HepG2 (cell line): ENCODE results near the gene PLSCR5. TPM values are rescaled to one million over a fixed set of nuclear protein-coding genes. Genes with fewer than 3 reads are reported as not detected.

Source experiments
- AHDC1 ChIP-seq: sonication (generic); formaldehyde crosslinking; IDR thresholded peaks from 2 replicates; pipeline ENCODE4 v1.5.1; 2020; ENCODE audit warnings: mild to moderate bottlenecking, missing genetic modification reagents, borderline replicate concordance
- ATF7 ChIP-seq, 2 experiments: fragments of 450-650 bp in 1 of 2; sonication (generic) in 1 of 2; formaldehyde crosslinking in 1 of 2; IDR thresholded peaks; 2 replicates each; pipeline versions ENCODE4 v1.4.0 to v1.6.1; 2016 to 2020; ENCODE audit warnings: antibody characterized with exemption in 1 of 2, mild to moderate bottlenecking in 1 of 2, missing genetic modification reagents in 1 of 2
- BRD4 ChIP-seq: sonication (generic); formaldehyde crosslinking; IDR thresholded peaks from 2 replicates; pipeline ENCODE4 v1.4.0; 2020; ENCODE audit warnings: missing genetic modification reagents
- ELF3 ChIP-seq: IDR thresholded peaks from 2 replicates; pipeline ENCODE4 v1.6.1; 2016; ENCODE audit warnings: missing genetic modification reagents, missing compliant biosample characterization
- KMT2B ChIP-seq: IDR thresholded peaks from 2 replicates; pipeline ENCODE4 v1.6.1; 2016; ENCODE audit warnings: missing genetic modification reagents, missing compliant biosample characterization
- MLXIP ChIP-seq: sonication (generic); formaldehyde crosslinking; IDR thresholded peaks from 2 replicates; pipeline ENCODE4 v1.9.0; 2021; ENCODE audit warnings: missing genetic modification reagents, borderline replicate concordance
- MTA3 ChIP-seq: sonication (generic); formaldehyde crosslinking; IDR thresholded peaks from 2 replicates; pipeline ENCODE4 v1.4.0; 2020; ENCODE audit warnings: missing genetic modification reagents
- MTF1 ChIP-seq: sonication (generic); formaldehyde crosslinking; IDR thresholded peaks from 2 replicates; pipeline ENCODE4 v1.5.0; 2020; ENCODE audit warnings: missing genetic modification reagents
- PAXIP1 ChIP-seq: sonication (generic); formaldehyde crosslinking; conservative IDR thresholded peaks from 2 replicates; pipeline ENCODE4 v1.4.0; 2020; ENCODE audit warnings: mild to moderate bottlenecking, missing genetic modification reagents, moderate library complexity
- POGZ ChIP-seq: sonication (generic); formaldehyde crosslinking; IDR thresholded peaks from 2 replicates; pipeline ENCODE4 v1.4.0; 2020; ENCODE audit warnings: mild to moderate bottlenecking, missing genetic modification reagents
- TFAP4 ChIP-seq: sonication (generic); IDR thresholded peaks from 2 replicates; pipeline ENCODE4 v1.6.1; 2016; ENCODE audit warnings: low read depth, borderline replicate concordance
- ZBTB20 ChIP-seq: sonication (generic); formaldehyde crosslinking; IDR thresholded peaks from 2 replicates; pipeline ENCODE4 v1.8.1; 2023; ENCODE audit warnings: missing genetic modification reagents, low read depth, mild to moderate bottlenecking, borderline replicate concordance
- ZNF3 ChIP-seq: IDR thresholded peaks from 2 replicates; pipeline ENCODE4 v1.7.0; 2017; ENCODE audit warnings: inconsistent platforms
- ZNF552 ChIP-seq: sonication (generic); formaldehyde crosslinking; IDR thresholded peaks from 2 replicates; pipeline ENCODE4 v1.9.0; 2022; ENCODE audit warnings: missing genetic modification reagents, mild to moderate bottlenecking, borderline replicate concordance
- ZNF670 ChIP-seq: sonication (generic); formaldehyde crosslinking; IDR thresholded peaks from 2 replicates; pipeline ENCODE4 v1.8.0; 2022; ENCODE audit warnings: mild to moderate bottlenecking, missing genetic modification reagents, borderline replicate concordance
- ZNF775 ChIP-seq: sonication (generic); formaldehyde crosslinking; IDR thresholded peaks from 2 replicates; pipeline ENCODE4 v1.4.0; 2020; ENCODE audit warnings: missing genetic modification reagents, mild to moderate bottlenecking, moderate library complexity, borderline replicate concordance
- polyA plus RNA-seq, 8 experiments: library from polyadenylated mRNA; depleted of rRNA in 3 of 8; stranded (reverse) in 7 of 8; unstranded in 1 of 8; fragments of >200 nt; fragmentation: Illumina TruSeq in 4 of 8; extraction: Trizol in 4 of 8; gene quantifications; 2 replicates each; pipeline versions ENCODE4 v1.2.1 to v1.2.3, GENCODE V29; 2011 to 2016; ENCODE audit warnings: low read depth in 4 of 8, missing spikeins in 1 of 8, mixed read lengths in 1 of 8; ENCODE audit not compliant: insufficient read depth in 1 of 8
- total RNA-seq, 5 experiments: library from RNA; depleted of rRNA; stranded (reverse); fragments of >200 nt; fragmentation: Illumina TruSeq; extraction: Trizol; gene quantifications; 2 replicates each; pipeline ENCODE4 v1.2.3, GENCODE V29; 2016; ENCODE audit warnings: low read depth in 1 of 5

The PLSCR5 gene
- total and polyA plus RNA-seq, 2 of the 13 experiments (the other 11 are each of a cell fraction or from before 2014, with no cell fraction given), result 0.50 TPM; not detected in 1

- TF ChIP-seq AHDC1 (CRISPR knock-in tag), result peak; percentile 62; the same call in 1 of the 2 replicates
- peak; percentile 67; the same call in 1 of the 2 replicates for TF ChIP-seq TFAP4
- TF ChIP-seq POGZ (CRISPR knock-in tag), result 0 out of 2 replicates have a peak, but pooled peaks have one; percentile 32
- TF ChIP-seq KMT2B (CRISPR knock-in tag), result no peak
- no peak for TF ChIP-seq MTF1
- TF ChIP-seq BRD4 (CRISPR knock-in tag), result no peak
- no peak for TF ChIP-seq ZBTB20 (CRISPR knock-in tag)
- TF ChIP-seq ZNF3, result no peak
- TF ChIP-seq ELF3 (CRISPR knock-in tag), result 0 out of 2 replicates have a peak, but pooled peaks have one; percentile 23
- TF ChIP-seq ATF7 (IDR thresholded peaks at IDR 0.05), result no peak
- no peak for TF ChIP-seq ATF7 (CRISPR knock-in tag; IDR thresholded peaks at IDR 0.05)
- no peak for TF ChIP-seq ZNF775 (CRISPR knock-in tag)
- TF ChIP-seq ZNF670 (CRISPR knock-in tag), result no peak
- TF ChIP-seq MLXIP (CRISPR knock-in tag), result no peak
- no peak for TF ChIP-seq ZNF552 (CRISPR knock-in tag)
- no peak for TF ChIP-seq MTA3 (CRISPR knock-in tag)
- peak; percentile 51 for TF ChIP-seq PAXIP1 (CRISPR knock-in tag)
These were observed 65.8 kb downstream of the PLSCR5 start (continued) for GRCh38 chr3:146539315-146539714.
